GM21381 (cell line): ENCODE results near the gene SLC17A6.
A peak's percentile ranks its signal among the peaks of the same experiment; 100 is the strongest.

Experiments used
- ATAC-seq: cut with Tn5 transposase; IDR thresholded peaks from one replicate; pipeline ENCODE4 v1.9.1; 2021; ENCODE audit warnings: mild to moderate bottlenecking, moderate library complexity; ENCODE audit not compliant: unreplicated experiment

SLC17A6 gene

GRCh38 chr11:22337596-22338485, at the start of gene SLC17A6:
Gene SLC17A6, plus strand, starts transcription at chr11:22338381. Its CDS starts 153 bp downstream, at chr11:22338534.
- ATAC-seq, result no peak

DNA sequence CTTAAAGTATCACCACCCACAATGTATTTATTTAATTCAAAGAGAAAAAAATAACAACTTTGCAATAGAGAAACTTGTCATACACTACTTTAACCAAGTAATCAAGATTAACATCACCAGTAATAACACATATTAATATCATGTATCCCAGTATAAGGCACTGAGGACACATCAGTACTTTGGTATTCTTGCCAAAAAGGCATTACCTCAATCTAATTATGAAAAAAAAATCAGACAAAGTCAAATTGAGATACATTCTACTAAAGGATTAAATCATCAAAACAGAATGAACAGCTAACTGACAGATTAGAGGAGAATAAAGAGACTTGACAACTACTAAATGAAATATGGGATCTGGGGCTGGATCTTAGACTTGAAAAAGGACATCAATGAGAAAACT, 35.8 kb upstream of the SLC17A6 start:
- ATAC-seq, result no peak

DNA sequence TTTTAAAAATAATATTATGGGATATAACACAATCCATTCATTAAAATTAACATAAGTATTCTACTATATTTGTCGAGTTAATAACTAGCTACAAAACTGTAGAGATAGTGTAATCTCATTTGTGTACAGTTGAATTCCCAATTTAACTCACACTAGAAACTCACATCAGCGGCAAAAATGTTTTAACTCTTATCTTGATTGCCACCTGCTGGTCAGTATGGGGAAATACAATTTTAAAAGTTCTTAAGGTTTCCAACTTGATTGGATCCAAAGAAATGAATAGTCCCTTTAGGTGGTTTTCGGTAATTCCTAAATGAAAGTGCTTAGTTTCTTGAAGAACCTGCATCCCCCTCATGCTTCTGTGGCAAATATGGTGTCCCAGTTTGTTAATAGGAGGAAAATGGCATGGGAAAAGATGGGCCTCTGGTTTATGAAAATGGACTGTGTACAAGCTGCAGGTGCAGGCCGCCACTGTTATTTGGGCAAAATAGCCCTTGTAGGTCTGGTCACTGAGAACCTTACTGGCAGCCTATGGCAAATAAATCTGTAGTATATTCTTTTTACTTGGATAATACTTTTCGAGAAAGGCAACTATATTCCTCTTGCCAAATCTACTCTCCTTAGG, 33.7 kb upstream of the SLC17A6 start:
- ATAC-seq, result peak; percentile 64

DNA sequence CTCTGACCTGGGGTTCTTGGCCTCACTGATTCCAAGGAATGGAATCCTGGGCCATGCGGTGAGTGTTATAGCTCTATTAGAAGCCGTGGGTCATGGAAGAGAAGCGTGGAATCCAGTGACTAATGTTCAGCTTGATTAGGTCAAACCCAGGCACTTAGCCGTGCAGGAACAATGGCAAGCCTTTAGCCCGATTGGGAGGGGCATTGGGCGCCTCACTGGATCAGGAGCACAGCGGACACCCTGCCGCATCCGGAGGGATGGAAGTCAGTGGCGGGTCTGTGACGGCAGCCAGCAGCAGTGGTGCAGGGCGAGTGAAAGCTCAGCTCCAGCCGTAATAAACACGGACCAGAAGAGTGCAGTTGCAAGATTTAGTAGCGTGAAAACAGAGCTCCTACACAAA, 20.5 kb upstream of the SLC17A6 start:
- ATAC-seq, result no peak

DNA sequence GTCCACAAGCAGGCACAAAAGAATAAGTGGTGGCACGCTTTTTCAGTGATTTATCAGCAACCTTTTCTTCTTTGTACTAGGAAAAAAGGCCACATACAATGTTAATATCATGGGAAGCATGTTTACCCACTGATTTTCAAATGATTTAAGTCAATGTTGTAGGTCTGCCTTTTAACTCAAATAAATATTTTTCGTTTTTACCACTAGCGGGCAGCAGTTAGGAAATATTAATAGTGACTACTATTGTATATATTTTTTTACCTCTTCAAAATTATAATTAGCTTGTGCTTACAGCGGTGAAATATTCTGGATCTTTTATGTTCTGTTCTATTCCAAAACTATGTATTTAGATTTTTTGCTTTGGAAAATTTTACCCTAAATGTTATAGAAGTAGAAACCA, 6.4 kb upstream of the SLC17A6 start:
- no peak for ATAC-seq

DNA sequence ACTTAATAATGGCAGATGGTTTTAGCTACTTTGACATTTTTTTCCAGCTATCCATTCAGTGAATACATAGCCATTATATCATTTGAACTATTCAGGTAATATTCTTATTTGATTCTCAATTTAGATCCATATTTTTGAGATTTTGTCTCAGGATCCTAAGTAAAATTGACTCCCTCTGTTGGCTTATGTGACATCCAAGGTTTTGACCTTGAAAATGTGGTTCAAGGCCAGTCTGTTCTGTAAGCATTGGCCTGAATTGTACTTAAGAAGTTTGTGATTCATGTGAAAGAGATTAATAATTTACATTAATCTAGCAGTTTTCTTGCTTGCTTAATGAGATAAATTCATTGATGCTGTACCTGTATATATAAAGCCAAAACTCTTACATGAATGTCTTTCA, 1.6 kb upstream of the SLC17A6 start:
- no peak for ATAC-seq

- no peak for ATAC-seq
These were observed 1.4 kb downstream of the SLC17A6 start for GRCh38 chr11:22339611-22340010.

DNA sequence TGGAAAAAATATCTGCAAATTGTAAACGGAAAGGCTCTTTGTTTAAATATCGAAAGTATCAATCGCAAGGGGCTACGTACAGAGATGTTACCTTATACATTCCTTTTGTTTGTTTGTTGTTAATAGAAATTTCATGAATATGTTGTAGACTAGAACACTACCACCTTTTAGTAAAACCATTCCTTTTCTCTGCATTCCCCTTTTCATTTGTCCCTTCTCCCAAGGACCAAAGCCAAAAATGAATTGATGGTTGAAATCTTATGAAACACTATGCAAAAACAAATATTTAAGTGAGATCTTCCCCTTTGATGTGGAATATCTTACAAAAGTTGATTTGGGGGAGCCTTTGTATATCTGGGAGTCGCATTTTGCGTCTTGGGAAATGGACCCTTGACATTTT, 2.1 kb downstream of the SLC17A6 start:
- no peak for ATAC-seq

DNA sequence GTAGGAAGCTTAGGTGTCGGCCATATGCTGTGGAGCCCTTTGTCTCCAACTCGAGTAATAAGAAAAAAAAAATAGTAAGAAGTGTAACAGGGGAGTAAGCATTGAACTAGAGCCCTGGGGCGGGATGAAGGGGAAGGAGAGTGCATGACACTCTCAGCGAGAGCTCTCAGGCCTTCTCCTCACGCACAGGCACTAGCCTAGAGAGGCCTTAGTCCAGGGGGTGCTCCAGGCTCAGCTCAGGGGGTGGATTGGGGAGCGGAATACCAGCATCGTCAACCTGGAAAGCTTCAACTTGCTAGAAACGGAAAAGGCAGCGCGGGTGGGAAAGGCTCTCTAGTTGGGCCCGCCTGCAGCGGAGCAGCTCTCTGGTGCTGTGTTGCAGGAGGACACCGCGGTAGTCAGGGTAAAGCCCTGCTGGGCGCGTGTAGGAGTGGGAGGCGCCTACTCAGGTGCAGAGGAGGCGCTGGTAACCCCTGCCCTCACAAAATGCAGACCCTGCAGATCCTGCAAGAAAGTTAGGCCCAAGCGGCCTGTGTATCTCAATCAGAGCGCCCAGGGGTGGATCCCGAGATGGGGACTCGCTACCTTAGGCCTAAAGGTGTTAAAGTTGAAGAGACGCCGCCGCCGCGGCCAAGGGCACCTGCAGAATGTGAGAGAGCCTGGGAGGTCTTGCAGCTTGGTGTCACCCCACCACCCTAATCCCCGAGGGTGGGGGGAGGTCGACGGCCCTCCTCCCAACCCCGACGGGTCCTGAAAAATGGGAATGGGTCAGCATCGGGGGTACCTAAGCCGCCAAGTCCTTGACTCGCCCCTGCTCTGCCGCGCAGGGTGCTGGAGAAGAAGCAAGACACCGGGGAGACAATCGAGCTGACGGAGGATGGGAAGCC, 2.8 kb downstream of the SLC17A6 start:
- ATAC-seq, result no peak

GRCh38 chr11:22341588-22341931, 3.4 kb downstream of the SLC17A6 start:
- no peak for ATAC-seq

- no peak for ATAC-seq
These were observed 4.2 kb downstream of the SLC17A6 start for GRCh38 chr11:22342211-22343031.

- ATAC-seq, result no peak
These were observed 4.8 kb downstream of the SLC17A6 start for GRCh38 chr11:22343032-22343324.

- no peak for ATAC-seq
These were observed 5.3 kb downstream of the SLC17A6 start for GRCh38 chr11:22343371-22344032.

DNA sequence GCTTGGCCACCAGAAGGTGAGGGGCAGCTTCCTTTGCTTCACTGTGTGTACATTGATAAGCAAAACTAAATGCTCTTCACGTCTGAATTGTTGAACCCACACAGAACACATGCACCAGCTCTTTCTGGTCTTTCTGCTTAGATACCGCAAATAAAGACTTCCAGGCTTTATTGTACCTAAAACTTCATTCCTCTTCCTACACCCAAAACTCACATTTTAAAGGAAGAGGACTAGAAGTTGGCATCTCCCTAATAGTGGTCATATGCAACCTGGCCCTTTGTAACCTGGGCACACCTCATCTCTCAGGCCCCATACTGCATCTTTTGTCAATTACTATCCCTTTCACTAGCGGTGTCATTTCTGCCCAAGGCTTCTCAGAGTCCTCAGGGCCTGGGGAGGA, 5.9 kb downstream of the SLC17A6 start:
- no peak for ATAC-seq

- ATAC-seq, result no peak
These were observed 8.1 kb downstream of the SLC17A6 start for GRCh38 chr11:22346282-22346681.

- no peak for ATAC-seq
These were observed 9.8 kb downstream of the SLC17A6 start for GRCh38 chr11:22347857-22348487.

DNA sequence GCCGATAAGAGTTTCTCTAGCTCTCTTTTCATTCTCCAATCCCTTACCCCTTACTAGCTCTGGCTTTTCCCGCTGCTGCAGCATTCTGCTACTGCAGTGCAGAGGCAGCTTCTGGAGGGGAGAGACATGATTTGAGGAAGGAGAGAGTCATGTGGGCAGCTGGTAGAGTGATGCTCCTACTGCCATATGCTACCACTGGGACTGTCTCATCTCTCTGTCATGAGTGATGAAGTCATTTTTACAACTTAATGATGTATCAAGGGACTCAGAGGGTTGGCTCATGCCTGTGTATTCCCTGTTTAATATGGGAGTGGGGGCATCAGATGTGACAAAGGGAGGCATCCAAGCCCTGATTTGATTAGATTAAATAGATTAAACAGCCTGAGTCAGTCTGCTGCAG, 11.3 kb downstream of the SLC17A6 start:
- no peak for ATAC-seq

GRCh38 chr11:22359295-22359694, 21.1 kb downstream of the SLC17A6 start:
- ATAC-seq, result no peak

DNA sequence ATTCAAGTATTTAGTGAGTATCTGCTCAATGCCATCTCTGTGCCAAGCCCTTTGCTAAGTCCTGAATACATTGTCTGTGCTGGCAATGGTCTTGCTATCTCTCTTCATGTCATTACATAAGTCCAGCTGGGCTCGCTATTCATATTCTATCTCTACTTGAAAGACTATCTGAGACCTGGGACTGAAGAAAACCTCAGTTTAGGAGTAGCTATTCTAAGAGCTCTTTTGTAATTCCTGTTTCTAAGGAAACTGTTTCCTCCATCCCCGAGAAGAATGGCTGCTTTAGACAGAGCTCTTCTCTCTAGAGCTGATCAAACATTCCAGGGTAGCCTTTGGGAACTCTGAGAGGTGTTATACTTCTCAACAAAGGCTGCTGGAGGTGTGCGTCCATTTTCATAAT, 33.0 kb downstream of the SLC17A6 start:
- no peak for ATAC-seq

GRCh38 chr11:22387126-22387525, 48.9 kb downstream of the SLC17A6 start:
- no peak for ATAC-seq
